Uterus (tissue), 2 donors: ENCODE data around the gene KCNQ5.

Experiments used
- POLR2A ChIP-seq, 2 donors: fragments of 450-650 bp; IDR thresholded peaks; one replicate each; pipeline ENCODE4 v1.6.1; 2016; ENCODE audit warnings: antibody characterized with exemption in 2 of 2, mild to moderate bottlenecking in 1 of 2, moderate library complexity in 1 of 2
- TF ChIP-seq, protein P1 (sequence below), 4 experiments: fragments of 200-600 bp in 2 of 4; fragments of 450-650 bp in 2 of 4; sonication (generic) in 2 of 4; IDR thresholded peaks; one replicate each; pipeline ENCODE4 v1.5.1; 2016 to 2019; ENCODE audit warnings: antibody characterized with exemption in 4 of 4, mild to moderate bottlenecking in 2 of 4, moderate library complexity in 1 of 4

DNA sequence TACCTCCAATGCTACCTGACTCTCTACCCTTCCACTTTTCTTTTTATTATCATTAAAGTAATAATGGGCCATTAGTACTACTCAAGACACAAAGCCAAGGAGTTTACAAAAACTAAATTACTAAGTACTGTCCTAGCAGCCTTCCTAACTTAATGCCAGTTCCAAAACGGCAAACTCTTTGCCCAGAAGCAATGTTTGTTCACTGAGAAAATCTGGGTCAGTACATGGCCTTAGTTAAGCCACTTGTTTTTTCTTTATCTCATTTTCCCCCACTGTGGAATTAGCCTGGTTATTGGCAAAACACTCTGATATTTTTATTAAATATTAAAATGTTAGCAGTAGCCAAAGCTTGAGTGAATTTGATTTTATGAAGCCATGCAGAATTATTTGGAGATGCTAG, 242.4 kb downstream of the KCNQ5 start:
- TF ChIP-seq, protein P1, sequence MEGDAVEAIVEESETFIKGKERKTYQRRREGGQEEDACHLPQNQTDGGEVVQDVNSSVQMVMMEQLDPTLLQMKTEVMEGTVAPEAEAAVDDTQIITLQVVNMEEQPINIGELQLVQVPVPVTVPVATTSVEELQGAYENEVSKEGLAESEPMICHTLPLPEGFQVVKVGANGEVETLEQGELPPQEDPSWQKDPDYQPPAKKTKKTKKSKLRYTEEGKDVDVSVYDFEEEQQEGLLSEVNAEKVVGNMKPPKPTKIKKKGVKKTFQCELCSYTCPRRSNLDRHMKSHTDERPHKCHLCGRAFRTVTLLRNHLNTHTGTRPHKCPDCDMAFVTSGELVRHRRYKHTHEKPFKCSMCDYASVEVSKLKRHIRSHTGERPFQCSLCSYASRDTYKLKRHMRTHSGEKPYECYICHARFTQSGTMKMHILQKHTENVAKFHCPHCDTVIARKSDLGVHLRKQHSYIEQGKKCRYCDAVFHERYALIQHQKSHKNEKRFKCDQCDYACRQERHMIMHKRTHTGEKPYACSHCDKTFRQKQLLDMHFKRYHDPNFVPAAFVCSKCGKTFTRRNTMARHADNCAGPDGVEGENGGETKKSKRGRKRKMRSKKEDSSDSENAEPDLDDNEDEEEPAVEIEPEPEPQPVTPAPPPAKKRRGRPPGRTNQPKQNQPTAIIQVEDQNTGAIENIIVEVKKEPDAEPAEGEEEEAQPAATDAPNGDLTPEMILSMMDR (IDR thresholded peaks at IDR 0.05) = no peak
- no peak for TF ChIP-seq POLR2A (IDR thresholded peaks at IDR 0.05)
